NCI-H524 treated with DMSO at 0.1 percent for 48 hours (cell line): ENCODE results near the gene MYO5B.
A peak's percentile ranks its signal among the peaks of the same experiment; 100 is the strongest.

Experiments used
- DNase-seq: peaks from one replicate; lab custom pipeline; 2025; lab: John Stamatoyannopoulos, UW

MYO5B gene

GRCh38 chr18:50151926-50152325 lies 43.0 kb downstream of the MYO5B start:
- no peak for DNase-seq

DNA sequence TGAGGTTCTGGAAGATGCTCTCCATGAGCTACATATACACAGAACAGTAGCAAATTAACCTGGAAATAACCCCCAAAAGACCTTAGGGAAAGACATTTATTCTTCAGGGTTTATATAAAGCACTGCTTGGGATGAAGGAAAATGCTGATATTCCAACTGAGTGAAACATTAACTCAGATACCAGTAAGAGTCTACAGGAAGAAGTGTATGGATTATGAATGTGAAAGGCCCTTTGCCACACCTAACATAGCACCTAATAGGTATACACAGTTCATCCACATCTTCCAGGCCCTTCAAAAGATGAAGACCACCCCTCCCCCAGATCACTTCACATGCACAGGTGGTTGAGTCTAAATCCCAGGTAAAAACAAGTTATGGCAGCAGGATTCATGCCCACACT lies 50.4 kb downstream of the MYO5B start:
- no peak for DNase-seq

DNA sequence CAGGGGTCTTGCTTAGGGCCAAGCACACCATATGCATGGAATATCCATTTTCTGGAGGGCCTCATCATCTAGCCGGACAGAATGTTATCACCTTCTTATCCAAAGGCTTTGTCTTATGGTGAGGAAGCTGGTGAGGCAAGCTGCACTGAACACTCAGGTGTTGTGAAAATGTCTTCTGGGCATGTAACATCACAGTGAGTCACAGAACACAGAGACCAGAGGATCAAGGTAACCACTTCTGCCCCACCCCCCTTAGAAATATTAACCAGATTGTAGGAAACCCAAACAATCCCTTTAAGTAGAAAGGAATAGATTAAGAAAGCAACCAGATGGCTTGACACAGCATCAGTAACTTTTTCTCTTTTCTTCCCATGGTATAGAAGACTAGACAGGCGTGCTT lies 51.1 kb downstream of the MYO5B start:
- DNase-seq: no peak

DNA sequence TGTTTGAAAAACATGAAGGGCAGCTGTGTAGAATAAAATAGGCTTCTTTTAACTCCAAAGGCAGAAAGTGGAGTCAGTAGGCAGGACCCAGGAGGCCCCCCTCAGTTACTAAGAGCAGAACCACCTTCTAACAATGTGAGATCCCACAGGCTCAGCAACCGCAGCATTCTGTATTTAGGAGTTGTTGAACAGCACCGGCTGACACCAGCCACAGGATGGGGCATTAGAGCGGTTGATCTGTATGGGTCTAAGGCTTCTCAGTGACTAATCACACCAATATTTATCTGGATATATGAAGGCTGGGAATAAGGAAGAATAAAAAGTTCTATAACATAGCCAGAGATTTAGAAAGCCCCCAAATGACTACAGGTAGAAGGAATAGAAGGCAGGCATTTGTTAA lies 51.7 kb downstream of the MYO5B start:
- no peak for DNase-seq

DNA sequence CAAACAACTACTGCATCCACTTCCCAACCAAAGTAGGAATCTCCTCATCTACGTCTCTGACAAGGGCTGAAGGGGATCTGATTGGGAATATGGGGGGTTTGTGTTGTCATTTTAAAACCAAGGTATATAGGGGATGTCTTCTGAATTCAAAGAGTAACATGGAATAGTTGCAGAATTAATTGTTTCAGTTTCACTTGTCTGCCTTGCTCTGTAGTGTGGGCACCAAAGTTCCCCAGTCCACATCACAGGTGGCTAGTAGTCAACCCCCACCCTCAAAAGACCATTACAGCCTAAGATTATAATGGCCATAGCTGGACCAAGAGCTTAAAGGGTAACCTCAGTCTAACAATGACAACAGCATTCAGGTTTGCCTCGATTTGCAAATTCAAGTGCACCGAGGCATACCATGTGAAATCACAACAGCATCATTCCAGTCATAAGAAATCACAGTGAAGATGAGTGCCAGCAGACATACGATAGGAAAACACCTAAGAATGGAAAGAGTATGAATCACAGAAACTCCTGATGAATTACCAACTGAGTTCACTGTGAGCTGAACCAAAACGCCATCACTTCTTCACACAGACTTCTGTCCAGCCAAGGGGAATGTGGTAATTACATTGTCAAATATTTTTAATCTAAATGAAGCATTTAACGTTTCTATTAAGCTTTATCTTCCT lies 52.4 kb downstream of the MYO5B start:
- DNase-seq: no peak

- no peak for DNase-seq
Measured at GRCh38 chr18:50138181-50139064, 56.5 kb downstream of the MYO5B start.

- DNase-seq: no peak
Measured at GRCh38 chr18:50135903-50136302, 59.0 kb downstream of the MYO5B start.

GRCh38 chr18:50133526-50133925 lies 61.4 kb downstream of the MYO5B start:
- no peak for DNase-seq

- no peak for DNase-seq
Measured at GRCh38 chr18:50131591-50131990, 63.4 kb downstream of the MYO5B start.

GRCh38 chr18:50128506-50129271 lies 66.3 kb downstream of the MYO5B start:
- no peak for DNase-seq

- DNase-seq: no peak
Measured at GRCh38 chr18:50127516-50128210, 67.3 kb downstream of the MYO5B start.

GRCh38 chr18:50126471-50126870 lies 68.5 kb downstream of the MYO5B start:
- DNase-seq: no peak

DNA sequence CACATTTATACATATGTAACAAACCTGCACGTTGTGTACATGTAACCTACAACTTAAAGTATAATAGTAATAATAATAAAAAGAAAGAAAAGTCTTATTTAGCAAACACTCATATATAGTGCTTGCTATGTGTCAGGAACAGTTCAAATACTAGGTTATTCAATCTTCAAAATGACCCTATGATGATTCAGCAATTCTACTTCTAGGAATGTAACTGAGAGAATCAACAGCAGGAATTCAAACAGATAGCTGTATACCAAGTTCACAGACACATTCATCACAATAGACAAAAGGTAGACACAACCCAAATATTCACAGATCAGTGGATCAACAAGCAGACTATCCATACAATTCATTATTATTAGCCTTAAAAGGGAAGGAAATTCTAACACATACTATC lies 69.5 kb downstream of the MYO5B start:
- no peak for DNase-seq

DNA sequence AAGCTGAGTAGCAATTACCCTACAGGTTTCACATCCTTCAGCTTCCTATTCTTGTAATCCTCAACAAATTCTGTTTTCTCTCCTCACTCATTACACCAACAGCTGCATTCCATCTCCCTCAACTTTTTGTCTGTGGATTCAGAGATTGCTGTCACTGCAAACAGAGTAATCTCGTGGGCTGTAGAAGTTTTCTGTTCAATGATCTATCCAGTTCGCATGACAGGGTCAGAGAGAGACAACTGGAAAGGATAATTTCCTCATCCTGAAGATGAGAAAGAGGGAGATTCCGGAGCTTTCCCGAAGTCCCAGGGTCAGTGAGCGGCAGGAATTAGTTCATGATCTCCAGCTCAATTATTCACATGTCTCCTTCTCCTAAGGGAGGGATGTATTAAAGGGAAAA lies 75.7 kb downstream of the MYO5B start:
- no peak for DNase-seq

- DNase-seq: no peak
Measured at GRCh38 chr18:50117863-50118262, 77.1 kb downstream of the MYO5B start.

DNA sequence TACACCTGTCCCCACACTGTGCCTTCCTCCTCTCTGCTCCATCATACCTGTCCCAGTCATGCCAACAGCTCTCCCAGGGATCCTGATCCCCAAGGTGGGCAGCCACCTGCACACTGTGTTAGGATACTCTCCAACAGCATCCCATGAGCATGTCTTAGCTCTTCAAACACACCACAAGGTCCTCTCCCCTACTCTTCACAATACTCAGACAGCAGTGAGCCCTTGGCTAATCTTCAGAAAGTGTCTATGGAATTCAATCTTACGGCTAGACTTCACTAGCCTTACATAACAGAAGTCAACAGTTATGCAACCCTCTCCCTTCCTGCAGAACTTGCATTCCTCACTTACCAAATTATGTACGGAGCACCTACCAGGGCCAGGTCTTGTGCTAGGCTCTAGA lies 79.9 kb downstream of the MYO5B start:
- DNase-seq: no peak

- DNase-seq: no peak
Measured at GRCh38 chr18:50114448-50114847, 80.5 kb downstream of the MYO5B start.

- peak; percentile 7 for DNase-seq
Measured at GRCh38 chr18:50113726-50114125, 81.2 kb downstream of the MYO5B start.

DNA sequence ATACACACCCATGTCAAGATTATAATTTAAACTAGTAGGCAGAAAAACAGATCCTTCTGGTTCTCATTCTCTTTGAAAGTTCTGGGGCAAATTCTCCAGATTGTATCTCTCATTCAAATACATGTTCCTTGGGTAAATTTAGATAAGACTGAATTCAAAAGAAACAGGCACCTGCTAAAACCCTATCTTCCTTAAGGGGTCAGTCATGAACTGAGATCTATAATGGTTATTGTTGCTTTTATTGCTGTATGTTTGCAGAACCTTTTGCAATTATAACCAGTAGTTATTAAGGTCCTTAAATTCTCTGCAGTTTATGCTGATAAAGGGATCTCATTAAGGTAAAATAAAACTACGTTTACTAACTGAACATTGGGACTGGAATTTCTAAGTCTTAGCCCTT lies 83.5 kb downstream of the MYO5B start:
- no peak for DNase-seq

- no peak for DNase-seq
Measured at GRCh38 chr18:50107468-50107977, 87.4 kb downstream of the MYO5B start.

GRCh38 chr18:50105027-50105426 lies 89.9 kb downstream of the MYO5B start:
- DNase-seq: no peak

GRCh38 chr18:50104421-50104820 lies 90.5 kb downstream of the MYO5B start:
- DNase-seq: no peak
